ENCODE data around the gene FAM89B. TPM values are rescaled to one million over a fixed set of nuclear protein-coding genes. Genes with fewer than 3 reads are reported as not detected.

Gene FAM89B
- total and polyA plus RNA-seq, 2 of the 8 experiments (the other 6 are each of a cell fraction or from before 2014, with no cell fraction given): 15.8 to 32.4 TPM

DNA sequence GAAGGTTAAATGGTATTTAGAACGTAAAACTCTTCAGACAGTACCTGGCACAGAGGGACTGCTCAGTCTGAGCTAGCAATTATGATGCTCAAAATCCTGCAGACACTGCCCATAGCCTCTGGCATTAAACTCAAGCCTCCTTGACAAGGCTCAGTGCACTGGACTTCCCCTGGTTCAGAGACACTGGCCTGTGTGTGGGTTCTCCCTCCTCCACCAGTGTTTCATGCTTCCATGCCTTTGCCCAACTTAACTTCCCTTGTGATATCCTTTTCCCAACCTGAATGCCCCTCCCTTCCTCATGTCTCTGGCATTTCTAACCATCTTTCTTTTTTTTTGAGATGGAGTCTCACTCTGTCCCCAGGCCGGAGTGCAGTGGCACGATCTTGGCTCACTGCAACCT, 23.2 kb upstream of the FAM89B start:
- Histone ChIP-seq H2BK12ac (ENCODE audit: low read depth, low read length) (no peak overlapping the region), H2BK15ac (ENCODE audit: low read length) (0 out of 2 replicates have a peak overlapping the region, but pooled peaks have one; percentile 29), H2BK20ac (ENCODE audit: low read length) (no peak overlapping the region), H4K91ac (replicated peaks; ENCODE audit: insufficient read length, low read length) (no peak overlapping the region), H2AFZ (ENCODE audit: low read length) (no peak overlapping the region), H3K36me3 (ENCODE audit: control insufficient read depth in 2 of 4, insufficient read depth in 4 of 4, low read length in 3 of 4) (no peaks in the 10 kb centered on the region), H3K14ac (ENCODE audit: insufficient read length) (no peak overlapping the region), H4K8ac (ENCODE audit: extremely low read depth, insufficient read depth, low read length) (no peak overlapping the region), H3K4me1 (replicated peaks in 1 of 4; ENCODE audit: control insufficient read depth in 3 of 4, insufficient read depth in 4 of 4, low read length in 3 of 4) (peaks cover 0 to 20% (median 17%) of the 10 kb centered on the region in 4 experiments; a peak in 6 of 7 replicates), H3K79me2 (ENCODE audit: control insufficient read depth in 1 of 2, insufficient read depth in 2 of 2, low read length in 2 of 2) (no peaks in the 10 kb centered on the region), H2BK120ac (replicated peaks; ENCODE audit: low read depth, low read length) (no peak overlapping the region), H3K9ac (replicated peaks in 1 of 4; ENCODE audit: extremely low read depth in 1 of 4, low read depth in 3 of 4, low read length in 3 of 4) (no peak overlapping the region), H3K18ac (ENCODE audit: extremely low read depth, low read length) (no peak overlapping the region), H3K79me1 (ENCODE audit: low read depth, low read length) (no peaks in the 10 kb centered on the region), H3K27me3 (replicated peaks in 1 of 4; ENCODE audit: control insufficient read depth in 3 of 4, extremely low read depth in 1 of 4, insufficient read depth in 3 of 4, low read length in 3 of 4) (peaks cover 4 to 49% (median 38%) of the 10 kb centered on the region in 4 experiments; a peak in 6 of 7 replicates), H3K27ac (ENCODE audit: low read depth, low read length) (no peak overlapping the region), H3K23me2 (ENCODE audit: low read depth, low read length) (peaks cover 12% of the 10 kb centered on the region; the same call in 1 of the 2 replicates), H3K9me3 (ENCODE audit: insufficient read depth in 2 of 2, low read depth in 1 of 2, low read length in 1 of 2) (no peaks in the 10 kb centered on the region), H3K4me2 (ENCODE audit: insufficient read depth in 1 of 2, low read depth in 2 of 2, low read length in 2 of 2) (no peak overlapping the region), H4K5ac (ENCODE audit: insufficient read length, low read depth, low read length) (no peak overlapping the region), H3K4ac (replicated peaks; ENCODE audit: insufficient read length, low read depth, low read length) (no peak overlapping the region), H2BK5ac (ENCODE audit: low read depth, low read length) (no peak overlapping the region), H4K20me1 (replicated peaks in 1 of 2; ENCODE audit: control insufficient read depth in 1 of 2, insufficient read depth in 2 of 2, low read length in 2 of 2) (peaks cover 0 to 8% of the 10 kb centered on the region in 2 experiments), H2AK5ac (ENCODE audit: low read depth, low read length) (peak overlapping the region; percentile 53; the same call in 1 of the 2 replicates), H3K4me3 (ENCODE audit: extremely low read depth in 1 of 4, insufficient read depth in 2 of 4, low read depth in 3 of 4, low read length in 4 of 4) (no peak overlapping the region), H3K23ac (ENCODE audit: insufficient read length) (no peak overlapping the region), H3K56ac (replicated peaks; ENCODE audit: insufficient read length, low read depth, low read length) (no peak overlapping the region)
- POLR2A ChIA-PET (ENCODE audit: partially characterized antibody): interaction anchor here (0.7 to 1.6 kb wide), 4 partner anchors 9 to 44 kb away, joined by 3 to 5 read pairs (median 4); no protein-coding TSS in a partner anchor
- FAIRE-seq (no peak), DNase-seq (ENCODE audit: low read depth in 1 of 2, low spot score in 2 of 2) (no peak)
- WGBS, 2 experiments (ENCODE audit: extremely low coverage in 1 of 2, insufficient coverage in 1 of 2, insufficient read length in 1 of 2, insufficient replicate concordance in 2 of 2, low coverage in 1 of 2, low lambda C conversion rate in 2 of 2, missing lambda C conversion rate in 1 of 2): 90% methylated on average over 2 of the region's 3 CpGs; no CpG with 5 or more reads in 1 of the 2 experiments
- CTCF ChIA-PET (ENCODE audit: partially characterized antibody): interaction anchor here (0.9 to 10.5 kb wide), 7 partner anchors 8 to 519 kb away, joined by 3 to 284 read pairs (median 4); partner anchors contain the start of genes FAM89B, LTBP3 and ZNRD2
- TF ChIP-seq, protein P1, sequence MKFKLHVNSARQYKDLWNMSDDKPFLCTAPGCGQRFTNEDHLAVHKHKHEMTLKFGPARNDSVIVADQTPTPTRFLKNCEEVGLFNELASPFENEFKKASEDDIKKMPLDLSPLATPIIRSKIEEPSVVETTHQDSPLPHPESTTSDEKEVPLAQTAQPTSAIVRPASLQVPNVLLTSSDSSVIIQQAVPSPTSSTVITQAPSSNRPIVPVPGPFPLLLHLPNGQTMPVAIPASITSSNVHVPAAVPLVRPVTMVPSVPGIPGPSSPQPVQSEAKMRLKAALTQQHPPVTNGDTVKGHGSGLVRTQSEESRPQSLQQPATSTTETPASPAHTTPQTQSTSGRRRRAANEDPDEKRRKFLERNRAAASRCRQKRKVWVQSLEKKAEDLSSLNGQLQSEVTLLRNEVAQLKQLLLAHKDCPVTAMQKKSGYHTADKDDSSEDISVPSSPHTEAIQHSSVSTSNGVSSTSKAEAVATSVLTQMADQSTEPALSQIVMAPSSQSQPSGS (IDR thresholded peaks at IDR 0.05; ENCODE audit: low read length): no peak
- TF ChIP-seq EZH2 (IDR thresholded peaks at IDR 0.05; ENCODE audit: low read depth, low read length, severe bottlenecking): no peak
- TF ChIP-seq CEBPB (IDR thresholded peaks at IDR 0.05; ENCODE audit: low read depth, low read length): no peak
- no peak for TF ChIP-seq TBP (IDR thresholded peaks at IDR 0.05; ENCODE audit: low read depth, low read length)
- no peak for TF ChIP-seq RAD21 (IDR thresholded peaks at IDR 0.05 in 1 of 2, conservative IDR thresholded peaks at IDR 0.05 in 1 of 2; ENCODE audit: low read depth in 2 of 2, low read length in 2 of 2)

All from H1 (cell line).